K562 (cell line): ENCODE measurements around the gene GPR82. TPM values are rescaled to one million over a fixed set of nuclear protein-coding genes. Genes with fewer than 3 reads are reported as not detected.
A peak's percentile ranks its signal among the peaks of the same experiment; 100 is the strongest.
"Not testable (repeated sequence)": the region's sequence is repeated elsewhere in the genome, so short reads cannot be mapped to it uniquely, and the experiment has no call there.

ENCODE experiments used
- ATAC-seq: fragments of 200-7000 bp; cut with Tn5 transposase; 3 replicates; pipeline ENCODE4 v1.9.1; 2020; ENCODE audit warnings: moderate library complexity
- BruUV-seq: library from RNA; stranded (reverse); fragments of 400-500 nt; replicated peaks from 2 replicates; lab custom pipeline; 2021; lab: Mats Ljungman, UMichigan
- CTCF ChIA-PET: fragments of 300-600 bp; formaldehyde crosslinking; extraction: SDS; loops from one replicate; lab custom pipeline; 2021; ENCODE audit warnings: low intra/inter-chr PET ratio; lab: Yijun Ruan, JAX
- POLR2A ChIA-PET: fragments of 300-600, 350-650 bp; sonication (Branson Sonifier 250); formaldehyde crosslinking; extraction: SDS; loops from one replicate; lab custom pipeline; 2021; ENCODE audit warnings: antibody characterized with exemption, inconsistent platforms; lab: Yijun Ruan, JAX
- DNase-seq, 4 experiments: peaks; one replicate each; pipeline versions ENCODE4 v3.0.0 to v3.0.0-alpha.2; 2011 to 2018; ENCODE audit warnings: low spot score in 3 of 4, mixed read lengths in 3 of 4; ENCODE audit errors: extremely low read depth in 1 of 4
- FAIRE-seq: peaks from 2 replicates; lab custom pipeline; 2011; peaks lifted over from hg19 to GRCh38; lab: Jason Lieb, UNC
- H2AFZ ChIP-seq: 2 replicates; pipeline ENCODE4 v1.6.0; 2011; ENCODE audit warnings: low read depth, low read length, control low read depth, inconsistent platforms
- H3K27ac ChIP-seq: fragments of 200-600 bp; 3 replicates; pipeline ENCODE4 v1.8.0; 2011; ENCODE audit warnings: low read depth, mild to moderate bottlenecking, control low read depth, inconsistent platforms, low read length, moderate library complexity, mixed read lengths; ENCODE audit errors: extremely low read depth
- H3K27me3 ChIP-seq, 2 experiments: fragments of 300-600 bp in 1 of 2; 2 replicates in 1 of 2; 3 replicates in 1 of 2; pipeline versions ENCODE4 v1.6.0 to v1.8.0; 2011; ENCODE audit warnings: inconsistent platforms in 2 of 2, low read length in 2 of 2, mild to moderate bottlenecking in 1 of 2, mixed read lengths in 1 of 2, moderate library complexity in 1 of 2; ENCODE audit not compliant: control insufficient read depth in 2 of 2, insufficient read depth in 2 of 2
- H3K36me3 ChIP-seq: fragments of 300-600 bp; 3 replicates; pipeline ENCODE4 v1.8.0; 2011; ENCODE audit warnings: mild to moderate bottlenecking, low read length, inconsistent platforms; ENCODE audit not compliant: control insufficient read depth, insufficient read depth
- H3K4me1 ChIP-seq, 2 experiments: fragments of 200-600 bp in 1 of 2; replicated peaks in 1 of 2; 2 replicates in 1 of 2; 3 replicates in 1 of 2; pipeline versions ENCODE4 v1.5.1 to v1.8.0; 2011; ENCODE audit warnings: inconsistent platforms in 2 of 2, low read length in 2 of 2, mild to moderate bottlenecking in 1 of 2, mixed read lengths in 1 of 2, moderate library complexity in 1 of 2; ENCODE audit not compliant: control insufficient read depth in 2 of 2, insufficient read depth in 2 of 2
- H3K4me2 ChIP-seq: 2 replicates; pipeline ENCODE4 v1.6.1; 2011; ENCODE audit warnings: low read length, control low read depth, inconsistent platforms, mixed read lengths; ENCODE audit not compliant: insufficient read depth
- H3K4me3 ChIP-seq: fragments of 200-600 bp; sonication (generic), shearing (Covaris generic); 2 replicates; pipeline ENCODE4 v1.5.1; 2016; ENCODE audit warnings: control low read depth, inconsistent platforms
- H3K79me2 ChIP-seq: fragments of 200-600 bp; 3 replicates; pipeline ENCODE4 v1.8.0; 2011; ENCODE audit warnings: low read length, inconsistent platforms; ENCODE audit not compliant: control insufficient read depth, insufficient read depth
- H3K9ac ChIP-seq, 2 experiments: 2 replicates each; pipeline versions ENCODE4 v1.6.0 to v1.6.1; 2011; ENCODE audit warnings: low read depth in 2 of 2, low read length in 2 of 2, control low read depth in 1 of 2, inconsistent platforms in 1 of 2, mild to moderate bottlenecking in 1 of 2, mixed read lengths in 1 of 2; ENCODE audit not compliant: insufficient read depth in 1 of 2
- H3K9me1 ChIP-seq: one replicate; pipeline ENCODE4 v1.6.0; 2011; ENCODE audit warnings: inconsistent platforms, mild to moderate bottlenecking, low read length, moderate library complexity; ENCODE audit not compliant: control insufficient read depth, insufficient read depth
- H3K9me3 ChIP-seq: replicated peaks from 2 replicates; pipeline ENCODE4 v1.5.1; 2011; ENCODE audit warnings: low read depth, low read length, inconsistent platforms; ENCODE audit not compliant: control insufficient read depth, insufficient read depth
- H4K20me1 ChIP-seq: replicated peaks from 2 replicates; pipeline ENCODE4 v1.6.1; 2011; ENCODE audit warnings: low read length, inconsistent platforms, mixed read lengths; ENCODE audit not compliant: control insufficient read depth, insufficient read depth
- CBFA2T3 ChIP-seq: fragments of 450-650 bp; IDR thresholded peaks from 2 replicates; pipeline ENCODE4 v1.6.1; 2017
- CHD4 ChIP-seq: fragments of 200-600 bp; sonication (generic); IDR thresholded peaks from 3 replicates; pipeline ENCODE4 v1.6.1; 2012; ENCODE audit warnings: low read depth, mild to moderate bottlenecking, mixed read lengths, low read length, inconsistent platforms; ENCODE audit not compliant: insufficient read depth, insufficient replicate concordance, poor library complexity, severe bottlenecking
- MEF2A ChIP-seq: IDR thresholded peaks from 2 replicates; pipeline ENCODE4 v1.6.1; 2011; ENCODE audit warnings: low read depth, mild to moderate bottlenecking, low read length, moderate library complexity; ENCODE audit not compliant: control insufficient read depth
- REST ChIP-seq, 2 experiments: fragments of 450-650 bp; formaldehyde crosslinking in 1 of 2; IDR thresholded peaks; 2 replicates each; pipeline versions ENCODE4 v1.4.0 to v1.6.1; 2014 to 2020; ENCODE audit warnings: mild to moderate bottlenecking in 2 of 2, borderline replicate concordance in 1 of 2, low read depth in 1 of 2
- ZFPM2 ChIP-seq: fragments of 250-450 bp; sonication (Bioruptor Pico); IDR thresholded peaks from 2 replicates; pipeline ENCODE4 v1.5.1; 2022; ENCODE audit warnings: mild to moderate bottlenecking
- WGBS: fragments of 100-300 bp; shearing (Covaris generic); methylation state at CpG from one replicate; pipeline ENCODE4 v1.1.6; 2016; ENCODE audit warnings: low coverage, mixed read lengths; ENCODE audit not compliant: insufficient coverage; ENCODE audit errors: missing lambda C conversion rate; 5-methylcytosine and 5-hydroxymethylcytosine counted together
- in situ Hi-C: fragments of 300-500 bp; cut with MboI; formaldehyde crosslinking; loops from 4 replicates; pipeline ENCODE4 v1.15.0; 2018; ENCODE audit warnings: inconsistent platforms, mixed read lengths
- intact Hi-C: fragments of 100-400 bp; cut with micrococcal nuclease; formaldehyde crosslinking; loops from 2 replicates; pipeline ENCODE4 v1.14.2; 2022
- polyA plus RNA-seq, 8 experiments: library from polyadenylated mRNA; depleted of rRNA in 4 of 8; stranded (reverse) in 5 of 8; unstranded in 3 of 8; fragments of >200 nt; fragmentation: Nextera tagmentation in 2 of 8; fragmentation: Illumina TruSeq in 1 of 8; extraction: Ambion mirVana in 2 of 8; extraction: Trizol in 1 of 8; gene quantifications; 2 replicates each; pipeline versions ENCODE4 v1.2.1 to v1.2.3, GENCODE V29; 2011 to 2014; ENCODE audit warnings: inconsistent platforms in 1 of 8, missing spikeins in 1 of 8
- total RNA-seq, 7 experiments: library from RNA; depleted of rRNA in 6 of 7; stranded (reverse); fragments of >200 nt in 6 of 7; fragmentation: Illumina TruSeq in 2 of 7; extraction: Trizol in 2 of 7; gene quantifications; 2 replicates each; pipeline versions ENCODE4 v1.2.1 to v1.2.3, GENCODE V29; 2011 to 2021; ENCODE audit warnings: low replicate concordance in 1 of 7

The GPR82 gene
- total and polyA plus RNA-seq, 9 of the 15 experiments (the other 6 are each of a cell fraction or from before 2014, with no cell fraction given): not detected

GRCh38 chrX:41719610-41720009, 4.4 kb upstream of the GPR82 start:
- H2AFZ ChIP-seq, DNase-seq, intact Hi-C loops, H3K4me2 ChIP-seq, H3K27me3 ChIP-seq, H4K20me1 ChIP-seq, H3K4me1 ChIP-seq, H3K27ac ChIP-seq, H3K9ac ChIP-seq, H3K79me2 ChIP-seq, H3K4me3 ChIP-seq, H3K9me1 ChIP-seq, in situ Hi-C loops, ATAC-seq, CTCF ChIA-PET, H3K9me3 ChIP-seq, BruUV-seq, H3K36me3 ChIP-seq, FAIRE-seq: not testable (repeated sequence)
- WGBS: 69% methylated on average over 5 of the region's 6 CpGs
- POLR2A ChIA-PET: interaction anchor here (1.0 kb wide), 1 partner anchor 13 kb away, joined by 3 read pairs; no protein-coding TSS in a partner anchor

GRCh38 chrX:41720125-41720779, 3.7 kb upstream of the GPR82 start:
- no peak for FAIRE-seq
- Histone ChIP-seq H3K9me3 (no peaks in the 10 kb centered on the region), H3K79me2 (no peaks in the 10 kb centered on the region), H3K4me1 (peaks cover 0 to 2% of the 10 kb centered on the region in 2 experiments; a peak in 2 of 5 replicates), H3K4me2 (no peak overlapping the region), H3K27ac (peak overlapping the region; percentile 41; the same call in 2 of the 3 replicates), H2AFZ (peak overlapping the region; percentile 51), H4K20me1 (no peaks in the 10 kb centered on the region), H3K27me3 (no peaks in the 10 kb centered on the region), H3K9me1 (no peaks in the 10 kb centered on the region), H3K36me3 (no peaks in the 10 kb centered on the region), H3K9ac (no peak overlapping the region), H3K4me3 (no peak overlapping the region)
- TF ChIP-seq ZFPM2 (CRISPR knock-in tag) (no peak), REST (IDR thresholded peaks at IDR 0.05; ENCODE audit: borderline replicate concordance) (0 out of 2 replicates have a peak, but pooled peaks have one; percentile 25), REST (CRISPR knock-in tag; IDR thresholded peaks at IDR 0.05; ENCODE audit: low read depth) (no peak), CHD4 (no peak), CBFA2T3 (0 out of 2 replicates have a peak, but pooled peaks have one; percentile 9), MEF2A (no peak)
- in situ Hi-C loops (no loop called here), intact Hi-C loops (no loop called here)
- CTCF ChIA-PET: no interaction called here
- BruUV-seq: no TSS peak
- peak in 2 of 4 experiments; percentile 6 to 16 for DNase-seq
- WGBS: 30% methylated on average over 2 of the region's 3 CpGs
- ATAC-seq: no peak
- POLR2A ChIA-PET: interaction anchor here (1.0 to 1.1 kb wide), 2 partner anchors 10 to 14 kb away, joined by 3 read pairs; no protein-coding TSS in a partner anchor
